Astrocyte of the spinal cord (primary cell): ENCODE data around the gene SMPD2.
A peak's percentile ranks its signal among the peaks of the same experiment; 100 is the strongest.

ENCODE experiments used
- DNase-seq: peaks from one replicate; pipeline ENCODE4 v3.0.0; 2011; ENCODE audit warnings: low read depth, low spot score
- H3K4me3 ChIP-seq: 2 replicates; pipeline ENCODE4 v1.5.1; 2011; ENCODE audit warnings: low read depth, mild to moderate bottlenecking, low read length, moderate library complexity
- in situ Hi-C: cut with HindIII; loops from 2 replicates; pipeline ENCODE4 v1.10.0; 2017; ENCODE audit warnings: low sequenced_read_pairs
- TF ChIP-seq, protein P1 (sequence below): IDR thresholded peaks from 2 replicates; pipeline ENCODE4 v1.5.1; 2012; ENCODE audit warnings: low read depth, mild to moderate bottlenecking, low read length, inconsistent platforms

The SMPD2 gene, protein sequence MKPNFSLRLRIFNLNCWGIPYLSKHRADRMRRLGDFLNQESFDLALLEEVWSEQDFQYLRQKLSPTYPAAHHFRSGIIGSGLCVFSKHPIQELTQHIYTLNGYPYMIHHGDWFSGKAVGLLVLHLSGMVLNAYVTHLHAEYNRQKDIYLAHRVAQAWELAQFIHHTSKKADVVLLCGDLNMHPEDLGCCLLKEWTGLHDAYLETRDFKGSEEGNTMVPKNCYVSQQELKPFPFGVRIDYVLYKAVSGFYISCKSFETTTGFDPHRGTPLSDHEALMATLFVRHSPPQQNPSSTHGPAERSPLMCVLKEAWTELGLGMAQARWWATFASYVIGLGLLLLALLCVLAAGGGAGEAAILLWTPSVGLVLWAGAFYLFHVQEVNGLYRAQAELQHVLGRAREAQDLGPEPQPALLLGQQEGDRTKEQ

DNA sequence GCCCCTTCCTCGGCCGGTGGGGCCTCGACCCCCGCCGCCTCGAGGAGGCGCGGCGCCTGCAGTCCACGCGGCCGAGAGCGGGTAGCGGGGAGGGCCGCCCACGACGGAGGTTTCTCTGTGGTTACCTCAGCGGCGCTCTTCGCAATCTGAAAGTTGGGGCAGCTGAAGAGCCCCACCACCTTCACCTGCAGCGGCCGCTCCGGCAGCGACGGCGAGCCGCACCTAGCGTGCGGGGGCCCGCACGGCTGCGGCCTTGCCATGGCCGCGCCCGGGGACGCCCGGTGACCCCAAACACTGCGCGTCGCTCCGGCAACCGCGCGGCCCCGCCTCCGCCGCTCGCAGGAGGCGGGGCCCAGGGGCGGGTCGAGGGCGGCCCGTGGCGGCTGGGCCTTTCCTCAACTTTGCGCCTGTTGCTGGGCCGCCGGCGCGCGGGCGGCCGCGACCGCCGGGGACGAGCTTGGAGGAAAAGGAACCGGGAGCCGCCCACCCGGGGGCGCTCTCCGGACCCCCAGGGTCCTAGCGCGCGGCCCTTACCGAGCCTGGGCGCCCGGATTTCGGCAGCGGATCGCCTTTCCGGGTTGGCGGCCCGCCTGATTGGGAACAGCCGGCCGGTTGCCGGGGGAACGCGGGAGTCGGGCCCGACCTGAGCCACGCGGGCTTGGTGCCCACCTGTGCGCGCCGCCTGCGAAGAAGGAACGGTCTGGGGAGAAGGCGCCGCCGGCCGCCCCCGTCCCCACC is at the start of gene SMPD2, which contains the start of gene PPIL6:
TSS of gene SMPD2 (plus strand) at position 394 of the 738 bp plus-strand sequence. CDS start 398 bp downstream, outside the sequence.
TSS of gene PPIL6 (minus strand) at position 298 of the 738 bp plus-strand sequence. CDS start at position 260, 38 bp downstream.
- in situ Hi-C loops = no loop called here
- peak within 1 kb of the TSS; percentile 82 for H3K4me3 ChIP-seq
- TF ChIP-seq, protein P1, sequence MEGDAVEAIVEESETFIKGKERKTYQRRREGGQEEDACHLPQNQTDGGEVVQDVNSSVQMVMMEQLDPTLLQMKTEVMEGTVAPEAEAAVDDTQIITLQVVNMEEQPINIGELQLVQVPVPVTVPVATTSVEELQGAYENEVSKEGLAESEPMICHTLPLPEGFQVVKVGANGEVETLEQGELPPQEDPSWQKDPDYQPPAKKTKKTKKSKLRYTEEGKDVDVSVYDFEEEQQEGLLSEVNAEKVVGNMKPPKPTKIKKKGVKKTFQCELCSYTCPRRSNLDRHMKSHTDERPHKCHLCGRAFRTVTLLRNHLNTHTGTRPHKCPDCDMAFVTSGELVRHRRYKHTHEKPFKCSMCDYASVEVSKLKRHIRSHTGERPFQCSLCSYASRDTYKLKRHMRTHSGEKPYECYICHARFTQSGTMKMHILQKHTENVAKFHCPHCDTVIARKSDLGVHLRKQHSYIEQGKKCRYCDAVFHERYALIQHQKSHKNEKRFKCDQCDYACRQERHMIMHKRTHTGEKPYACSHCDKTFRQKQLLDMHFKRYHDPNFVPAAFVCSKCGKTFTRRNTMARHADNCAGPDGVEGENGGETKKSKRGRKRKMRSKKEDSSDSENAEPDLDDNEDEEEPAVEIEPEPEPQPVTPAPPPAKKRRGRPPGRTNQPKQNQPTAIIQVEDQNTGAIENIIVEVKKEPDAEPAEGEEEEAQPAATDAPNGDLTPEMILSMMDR = peak; percentile 22
- peak; percentile 94 for DNase-seq

DNA sequence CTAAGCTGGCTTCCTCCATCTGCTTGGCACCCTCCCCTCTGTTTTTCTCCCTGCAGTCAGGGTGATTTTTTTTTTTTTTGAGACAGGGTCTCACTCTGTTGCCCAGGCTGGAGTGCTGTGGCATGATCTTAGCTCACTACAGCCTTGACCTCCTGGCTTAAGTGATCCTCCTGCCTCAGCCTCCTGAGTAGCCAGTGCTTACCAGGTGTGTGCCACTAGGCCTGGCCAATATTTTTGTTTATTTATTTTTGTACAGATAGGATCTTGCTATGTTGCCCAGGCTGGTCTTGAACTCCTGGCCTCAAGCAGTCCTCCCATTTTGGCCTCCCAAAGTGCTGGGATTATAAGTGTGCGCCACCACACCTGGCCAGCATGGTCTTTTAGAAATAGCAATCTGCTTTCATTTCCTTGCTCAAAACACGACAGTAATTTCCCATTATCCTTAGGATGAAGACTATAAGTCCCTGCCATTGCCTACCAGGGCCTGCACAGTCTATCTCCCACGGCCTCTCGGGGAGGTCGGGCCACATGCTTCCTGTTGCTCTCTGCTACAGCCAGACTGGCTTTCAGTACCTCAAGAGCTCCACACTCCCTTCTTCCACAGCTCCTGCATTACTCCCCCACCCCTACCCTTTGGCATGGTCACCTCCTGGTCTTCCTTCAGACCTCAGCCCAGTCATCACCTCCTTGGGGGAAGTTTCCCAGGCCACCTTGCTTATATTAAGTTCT is 47.2 kb upstream of the SMPD2 start:
- TF ChIP-seq, protein P1 = no peak
- no peak overlapping the region for H3K4me3 ChIP-seq
- no peak for DNase-seq
- in situ Hi-C loops = no loop called here

DNA sequence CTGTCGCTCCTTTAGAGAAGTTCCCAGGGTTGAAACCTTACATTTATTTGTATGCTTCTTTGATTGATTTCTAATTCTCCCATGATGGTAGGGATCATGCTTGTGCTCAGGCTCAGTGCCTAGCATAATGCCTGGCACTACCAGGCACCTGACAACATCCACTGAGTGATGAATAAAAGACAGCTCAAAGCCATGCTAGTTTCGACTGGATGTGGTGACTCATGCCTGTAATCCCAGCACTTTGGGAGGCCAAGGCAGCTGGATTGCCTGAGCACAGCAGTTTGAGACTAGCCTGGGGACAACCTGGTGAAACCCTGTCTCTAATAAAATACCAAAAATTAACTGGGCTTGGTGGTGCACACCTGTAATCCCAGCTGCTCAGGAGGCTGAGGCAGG is 46.6 kb upstream of the SMPD2 start:
- no peak for DNase-seq
- in situ Hi-C loops = no loop called here
- no peak overlapping the region for H3K4me3 ChIP-seq
- TF ChIP-seq, protein P1 = no peak

DNA sequence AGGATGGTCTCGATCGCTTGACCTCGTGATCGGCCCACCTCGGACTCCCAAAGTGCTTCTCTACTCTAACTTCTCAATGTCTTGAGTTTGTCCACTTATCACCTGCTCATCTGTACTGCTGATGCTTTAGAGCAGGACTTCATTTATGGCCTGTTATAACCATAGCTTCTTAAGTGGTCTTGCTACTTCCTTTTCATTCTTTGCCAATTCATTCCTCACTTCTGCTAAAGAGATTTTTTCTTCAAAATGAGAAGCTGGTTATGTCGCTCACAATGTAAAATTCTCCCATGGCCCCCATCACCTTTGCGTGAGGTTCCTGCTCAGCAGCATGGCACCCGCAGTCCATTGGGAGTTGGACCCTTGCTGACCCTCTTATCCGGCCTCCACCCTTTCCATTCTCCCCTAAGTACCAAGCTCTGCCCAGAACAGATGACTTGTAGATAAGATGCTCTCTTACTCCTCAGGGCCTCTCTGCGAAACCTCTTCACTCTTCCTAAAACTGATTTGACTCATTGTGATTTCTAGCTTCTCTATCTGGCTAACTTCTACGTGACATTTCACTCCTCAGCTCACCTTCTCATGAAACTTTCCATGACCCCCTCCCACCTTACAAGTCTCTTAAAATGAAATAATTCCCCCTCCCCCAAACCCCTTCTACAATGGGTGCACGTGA is 44.3 kb upstream of the SMPD2 start:
- DNase-seq = no peak
- TF ChIP-seq, protein P1 = no peak
- in situ Hi-C loops = no loop called here
- no peak overlapping the region for H3K4me3 ChIP-seq

DNA sequence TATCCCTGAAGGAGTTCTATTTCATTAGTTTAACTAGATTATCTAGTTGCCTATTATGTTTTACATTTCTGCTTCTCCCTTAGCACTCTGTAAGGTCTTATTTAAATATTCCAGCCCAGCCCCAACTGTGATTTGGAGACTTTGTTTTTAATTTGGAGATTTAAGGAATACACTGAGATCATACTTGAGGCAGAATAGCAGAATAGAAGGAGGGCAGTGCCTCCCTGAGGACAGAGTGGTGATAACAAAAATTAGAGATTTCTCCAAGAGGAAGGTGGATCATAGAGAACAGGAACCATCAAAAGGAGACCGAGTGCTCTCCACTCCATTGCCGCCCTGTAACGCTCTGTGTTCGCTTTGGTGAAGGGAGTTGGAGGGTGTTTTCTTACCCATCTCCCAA is 43.5 kb upstream of the SMPD2 start:
- H3K4me3 ChIP-seq = no peak overlapping the region
- in situ Hi-C loops = no loop called here

More for the DNA sequence above, 43.5 kb upstream of the SMPD2 start:
- peak; percentile 14 for DNase-seq
- TF ChIP-seq, protein P1 = peak; percentile 30
